ENCODE data around the gene DDX10. TPM values are rescaled to one million over a fixed set of nuclear protein-coding genes. Genes with fewer than 3 reads are reported as not detected.

DDX10 gene
- total RNA-seq, 1 experiment from 2014 or later: 72.2 TPM

GRCh38 chr11:108754901-108755625 lies 90.2 kb downstream of the DDX10 start:
- POLR2A ChIA-PET (ENCODE audit: low non-redundant PET): no interaction called here
- TF ChIP-seq EZH2 (IDR thresholded peaks at IDR 0.05; ENCODE audit: borderline replicate concordance, low read depth, low read length, poor library complexity, severe bottlenecking): no peak
- TF ChIP-seq, protein P1, sequence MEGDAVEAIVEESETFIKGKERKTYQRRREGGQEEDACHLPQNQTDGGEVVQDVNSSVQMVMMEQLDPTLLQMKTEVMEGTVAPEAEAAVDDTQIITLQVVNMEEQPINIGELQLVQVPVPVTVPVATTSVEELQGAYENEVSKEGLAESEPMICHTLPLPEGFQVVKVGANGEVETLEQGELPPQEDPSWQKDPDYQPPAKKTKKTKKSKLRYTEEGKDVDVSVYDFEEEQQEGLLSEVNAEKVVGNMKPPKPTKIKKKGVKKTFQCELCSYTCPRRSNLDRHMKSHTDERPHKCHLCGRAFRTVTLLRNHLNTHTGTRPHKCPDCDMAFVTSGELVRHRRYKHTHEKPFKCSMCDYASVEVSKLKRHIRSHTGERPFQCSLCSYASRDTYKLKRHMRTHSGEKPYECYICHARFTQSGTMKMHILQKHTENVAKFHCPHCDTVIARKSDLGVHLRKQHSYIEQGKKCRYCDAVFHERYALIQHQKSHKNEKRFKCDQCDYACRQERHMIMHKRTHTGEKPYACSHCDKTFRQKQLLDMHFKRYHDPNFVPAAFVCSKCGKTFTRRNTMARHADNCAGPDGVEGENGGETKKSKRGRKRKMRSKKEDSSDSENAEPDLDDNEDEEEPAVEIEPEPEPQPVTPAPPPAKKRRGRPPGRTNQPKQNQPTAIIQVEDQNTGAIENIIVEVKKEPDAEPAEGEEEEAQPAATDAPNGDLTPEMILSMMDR (conservative IDR thresholded peaks at IDR 0.05; ENCODE audit: low read depth, low read length): no peak

GRCh38 chr11:108757630-108758029 lies 92.8 kb downstream of the DDX10 start:
- POLR2A ChIA-PET (ENCODE audit: low non-redundant PET): no interaction called here
- H3K9me3 ChIP-seq (ENCODE audit: low read depth, low read length, poor library complexity, severe bottlenecking): no peaks in the 10 kb centered on the region
- no peaks in the 10 kb centered on the region for H3K36me3 ChIP-seq (ENCODE audit: insufficient read depth, low read length, poor library complexity, severe bottlenecking)
- H3K4me1 ChIP-seq (ENCODE audit: insufficient read depth, low read length, poor library complexity, severe bottlenecking): peaks cover 47% of the 10 kb centered on the region
- no TSS peak for BruUV-seq (replicated peaks)
- TF ChIP-seq EZH2 (IDR thresholded peaks at IDR 0.05; ENCODE audit: borderline replicate concordance, low read depth, low read length, poor library complexity, severe bottlenecking): no peak
- TF ChIP-seq, protein P1 (conservative IDR thresholded peaks at IDR 0.05; ENCODE audit: low read depth, low read length): no peak
- intact Hi-C loops (cut with micrococcal nuclease; ENCODE audit: unreplicated experiment): no loop called here
- no peak overlapping the region for H3K27ac ChIP-seq (ENCODE audit: low read depth, low read length, poor library complexity, severe bottlenecking)
- no peak overlapping the region for H3K4me3 ChIP-seq (ENCODE audit: low read depth, low read length, poor library complexity, severe bottlenecking)
- no peaks in the 10 kb centered on the region for H3K27me3 ChIP-seq (replicated peaks; ENCODE audit: insufficient read depth, low read depth, low read length, poor library complexity)
- no peak for DNase-seq (ENCODE audit: low spot score)
- CTCF ChIA-PET: interaction anchor here (0.7 kb wide), 1 partner anchor 25 kb away, joined by 3 read pairs; no protein-coding TSS in a partner anchor

More at GRCh38 chr11:108754901-108755625, 90.2 kb downstream of the DDX10 start:
- Histone ChIP-seq H3K27ac (ENCODE audit: low read depth, low read length, poor library complexity, severe bottlenecking) (no peak overlapping the region), H3K27me3 (replicated peaks; ENCODE audit: insufficient read depth, low read depth, low read length, poor library complexity) (no peaks in the 10 kb centered on the region), H3K36me3 (ENCODE audit: insufficient read depth, low read length, poor library complexity, severe bottlenecking) (no peaks in the 10 kb centered on the region), H3K9me3 (ENCODE audit: low read depth, low read length, poor library complexity, severe bottlenecking) (no peaks in the 10 kb centered on the region), H3K4me1 (ENCODE audit: insufficient read depth, low read length, poor library complexity, severe bottlenecking) (peaks cover 49% of the 10 kb centered on the region), H3K4me3 (ENCODE audit: low read depth, low read length, poor library complexity, severe bottlenecking) (no peak overlapping the region)
- CTCF ChIA-PET: interaction anchor here (0.6 kb wide), 1 partner anchor 20 kb away, joined by 3 read pairs; no protein-coding TSS in a partner anchor
- intact Hi-C loops (cut with micrococcal nuclease; ENCODE audit: unreplicated experiment): no loop called here
- DNase-seq (ENCODE audit: low spot score): peak; percentile 19
- no TSS peak for BruUV-seq (replicated peaks)

DNA sequence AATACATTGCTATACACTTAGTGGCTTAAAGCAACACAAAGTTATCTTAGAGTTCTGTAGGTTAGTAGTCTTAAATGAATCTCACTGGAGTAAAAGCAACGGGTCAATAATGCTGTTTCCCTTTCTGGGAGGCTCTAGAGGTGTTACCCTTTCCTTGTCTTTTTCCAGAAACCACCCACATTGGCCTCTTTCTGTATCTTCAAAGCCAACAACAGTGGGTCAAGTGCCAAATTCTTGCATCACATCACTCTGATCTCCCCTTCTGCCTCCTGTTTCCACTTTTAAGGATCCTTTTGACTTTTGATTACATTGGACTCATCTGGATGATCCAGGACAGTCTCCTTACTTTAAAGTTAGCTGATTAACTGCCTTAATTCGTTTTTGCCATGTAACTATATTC lies 93.6 kb downstream of the DDX10 start:
- BruUV-seq (replicated peaks): no TSS peak
- Histone ChIP-seq H3K9me3 (ENCODE audit: low read depth, low read length, poor library complexity, severe bottlenecking) (no peaks in the 10 kb centered on the region), H3K27ac (ENCODE audit: low read depth, low read length, poor library complexity, severe bottlenecking) (no peak overlapping the region), H3K4me3 (ENCODE audit: low read depth, low read length, poor library complexity, severe bottlenecking) (no peak overlapping the region), H3K36me3 (ENCODE audit: insufficient read depth, low read length, poor library complexity, severe bottlenecking) (no peaks in the 10 kb centered on the region), H3K4me1 (ENCODE audit: insufficient read depth, low read length, poor library complexity, severe bottlenecking) (peaks cover 41% of the 10 kb centered on the region), H3K27me3 (replicated peaks; ENCODE audit: insufficient read depth, low read depth, low read length, poor library complexity) (no peaks in the 10 kb centered on the region)
- no peak for DNase-seq (ENCODE audit: low spot score)
- ChIA-PET POLR2A (ENCODE audit: low non-redundant PET) (interaction anchor here (0.7 kb wide), 1 partner anchor 68 kb away, joined by 9 read pairs; no protein-coding TSS in a partner anchor), CTCF (no interaction called here)
- intact Hi-C loops (cut with micrococcal nuclease; ENCODE audit: unreplicated experiment): no loop called here
- no peak for TF ChIP-seq EZH2 (IDR thresholded peaks at IDR 0.05; ENCODE audit: borderline replicate concordance, low read depth, low read length, poor library complexity, severe bottlenecking)
- TF ChIP-seq, protein P1 (conservative IDR thresholded peaks at IDR 0.05; ENCODE audit: low read depth, low read length): no peak

Measured in A673 (cell line).